HCT116 (cell line): ENCODE measurements around the gene OTUB2. TPM values are rescaled to one million over a fixed set of nuclear protein-coding genes. Genes with fewer than 3 reads are reported as not detected.
A peak's percentile ranks its signal among the peaks of the same experiment; 100 is the strongest.

Source experiments
- ATAC-seq: fragments of 200-7000 bp; cut with Tn5 transposase; 2 replicates; pipeline ENCODE4 v1.9.1; 2020; ENCODE audit warnings: mild to moderate bottlenecking, moderate library complexity
- BruUV-seq: library from RNA; stranded (reverse); fragments of 400-500 nt; replicated peaks from 2 replicates; lab custom pipeline; 2021; lab: Mats Ljungman, UMichigan
- CTCF ChIA-PET: fragments of 300-600 bp; sonication (Branson Sonifier 250); formaldehyde crosslinking; loops from one replicate; lab custom pipeline; 2021; ENCODE audit warnings: antibody characterized with exemption; lab: Charles Lee
- POLR2A ChIA-PET: fragments of 300-600, 350-600 bp; sonication (Branson Sonifier 250); formaldehyde crosslinking; loops from one replicate; lab custom pipeline; 2021; ENCODE audit warnings: antibody characterized with exemption; lab: Charles Lee
- RAD21 ChIA-PET, 2 experiments: fragments of 300-600 bp; sonication (Branson Sonifier 250); formaldehyde crosslinking; loops; one replicate each; lab custom pipeline; 2023; ENCODE audit warnings: low total read pairs in 2 of 2; ENCODE audit not compliant: uncharacterized antibody in 2 of 2, unreplicated experiment in 2 of 2, low non-redundant PET in 1 of 2; lab: Charles Lee
- DNase-seq: peaks from one replicate; pipeline ENCODE4 v3.0.0-alpha.2; 2010; ENCODE audit warnings: low read depth, low spot score
- H2AFZ ChIP-seq: fragments of 200-600 bp; shearing (Covaris generic), sonication (generic); 2 replicates; pipeline ENCODE4 v1.6.1; 2017; ENCODE audit warnings: low read depth, mixed run types, mixed read lengths, antibody characterized with exemption, low read length; ENCODE audit not compliant: poor library complexity, severe bottlenecking
- H3K27ac ChIP-seq: 2 replicates; pipeline ENCODE4 v1.5.1; 2012; ENCODE audit warnings: low read depth, low read length
- H3K27me3 ChIP-seq: fragments of 200-600 bp; sonication (generic); 2 replicates; pipeline ENCODE4 v1.6.1; 2016; ENCODE audit warnings: mixed run types, low read length, mixed read lengths; ENCODE audit not compliant: insufficient read depth
- H3K36me3 ChIP-seq, 2 experiments: fragments of 200-500 bp in 1 of 2; fragments of 200-600 bp in 1 of 2; sonication (Bioruptor generic) in 1 of 2; sonication (generic) in 1 of 2; 2 replicates each; pipeline versions ENCODE4 v1.5.1 to v1.6.1; 2014 to 2016; ENCODE audit warnings: low read length in 2 of 2, inconsistent platforms in 1 of 2, mixed read lengths in 1 of 2, mixed run types in 1 of 2; ENCODE audit not compliant: insufficient read depth in 2 of 2, control insufficient read depth in 1 of 2
- H3K4me1 ChIP-seq, 2 experiments: fragments of 200-600 bp in 1 of 2; sonication (generic) in 1 of 2; 2 replicates each; pipeline versions ENCODE4 v1.5.1 to v1.6.1; 2012 to 2017; ENCODE audit warnings: low read length in 2 of 2, inconsistent platforms in 1 of 2, mild to moderate bottlenecking in 1 of 2, mixed read lengths in 1 of 2, mixed run types in 1 of 2, moderate library complexity in 1 of 2; ENCODE audit not compliant: insufficient read depth in 2 of 2, control insufficient read depth in 1 of 2
- H3K4me2 ChIP-seq: fragments of 200-600 bp; sonication (generic); 2 replicates; pipeline ENCODE4 v1.6.1; 2017; ENCODE audit warnings: mixed run types, low read length, mixed read lengths
- H3K4me3 ChIP-seq, 2 experiments: fragments of 200-600 bp in 1 of 2; sonication (generic) in 1 of 2; replicated peaks in 1 of 2; 2 replicates each; pipeline ENCODE4 v1.5.1; 2011 to 2016; ENCODE audit warnings: low read length in 2 of 2, control low read depth in 1 of 2, low read depth in 1 of 2, mild to moderate bottlenecking in 1 of 2, mixed read lengths in 1 of 2, mixed run types in 1 of 2
- H3K79me2 ChIP-seq: fragments of 200-600 bp; sonication (generic); 2 replicates; pipeline ENCODE4 v1.6.1; 2017; ENCODE audit warnings: mild to moderate bottlenecking, mixed run types, low read length, moderate library complexity, mixed read lengths; ENCODE audit not compliant: insufficient read depth
- H3K9ac ChIP-seq: fragments of 200-600 bp; sonication (generic); 2 replicates; pipeline ENCODE4 v1.6.1; 2016; ENCODE audit warnings: low read length, mixed read lengths
- H3K9me2 ChIP-seq: fragments of 200-600 bp; sonication (generic), shearing (Covaris generic); 2 replicates; pipeline ENCODE4 v1.6.1; 2017; ENCODE audit warnings: mixed run types, mild to moderate bottlenecking, moderate library complexity; ENCODE audit not compliant: insufficient read depth
- H3K9me3 ChIP-seq, 2 experiments: fragments of 200-500 bp in 1 of 2; fragments of 200-600 bp in 1 of 2; sonication (Bioruptor generic) in 1 of 2; sonication (generic) in 1 of 2; 2 replicates each; pipeline ENCODE4 v1.6.1; 2014 to 2017; ENCODE audit warnings: low read length in 2 of 2, mixed read lengths in 2 of 2, inconsistent platforms in 1 of 2, low read depth in 1 of 2, mild to moderate bottlenecking in 1 of 2, mixed run types in 1 of 2, moderate library complexity in 1 of 2; ENCODE audit not compliant: control insufficient read depth in 1 of 2, insufficient read depth in 1 of 2
- H4K20me1 ChIP-seq: fragments of 200-600 bp; sonication (generic), shearing (Covaris generic); 2 replicates; pipeline ENCODE4 v1.6.1; 2017; ENCODE audit warnings: mixed run types, mild to moderate bottlenecking, moderate library complexity; ENCODE audit not compliant: insufficient read depth
- ATF3 ChIP-seq: IDR thresholded peaks from 2 replicates; pipeline ENCODE4 v1.6.1; 2012
- CBX3 ChIP-seq: IDR thresholded peaks from 2 replicates; pipeline ENCODE4 v1.6.1; 2012; ENCODE audit warnings: low read depth
- ELF1 ChIP-seq: IDR thresholded peaks from 2 replicates; pipeline ENCODE4 v1.6.1; 2012; ENCODE audit warnings: low read depth, borderline replicate concordance
- FOSL1 ChIP-seq: IDR thresholded peaks from 2 replicates; pipeline ENCODE4 v1.6.1; 2012; ENCODE audit warnings: low read depth
- JUND ChIP-seq: IDR thresholded peaks from 2 replicates; pipeline ENCODE4 v1.6.1; 2012
- MAX ChIP-seq: IDR thresholded peaks from 2 replicates; pipeline ENCODE4 v1.6.1; 2012
- POLR2A ChIP-seq: IDR thresholded peaks from 2 replicates; pipeline ENCODE4 v1.7.0; 2011; ENCODE audit warnings: borderline replicate concordance; ENCODE audit not compliant: insufficient read depth, insufficient read length; ENCODE audit errors: extremely low read depth
- RAD21 ChIP-seq: IDR thresholded peaks from 2 replicates; pipeline ENCODE4 v1.6.1; 2012; ENCODE audit warnings: low read depth, mild to moderate bottlenecking
- REST ChIP-seq: IDR thresholded peaks from 2 replicates; pipeline ENCODE4 v1.6.1; 2012; ENCODE audit warnings: low read depth
- ZBTB33 ChIP-seq: IDR thresholded peaks from 2 replicates; pipeline ENCODE4 v1.6.1; 2011; ENCODE audit warnings: mild to moderate bottlenecking, low read length, moderate library complexity; ENCODE audit not compliant: insufficient replicate concordance; ENCODE audit errors: extremely low read depth
- intact Hi-C: fragments of 100-400 bp; cut with micrococcal nuclease; formaldehyde crosslinking; loops from 2 replicates; pipeline ENCODE4 v1.10.0; 2022
- total RNA-seq: library from RNA; stranded (reverse); gene quantifications from one replicate; pipeline ENCODE4 v1.2.1, GENCODE V29; 2021; ENCODE audit not compliant: unreplicated experiment

Gene OTUB2
- total RNA-seq, 1 experiment from 2014 or later, result 6.6 TPM

DNA sequence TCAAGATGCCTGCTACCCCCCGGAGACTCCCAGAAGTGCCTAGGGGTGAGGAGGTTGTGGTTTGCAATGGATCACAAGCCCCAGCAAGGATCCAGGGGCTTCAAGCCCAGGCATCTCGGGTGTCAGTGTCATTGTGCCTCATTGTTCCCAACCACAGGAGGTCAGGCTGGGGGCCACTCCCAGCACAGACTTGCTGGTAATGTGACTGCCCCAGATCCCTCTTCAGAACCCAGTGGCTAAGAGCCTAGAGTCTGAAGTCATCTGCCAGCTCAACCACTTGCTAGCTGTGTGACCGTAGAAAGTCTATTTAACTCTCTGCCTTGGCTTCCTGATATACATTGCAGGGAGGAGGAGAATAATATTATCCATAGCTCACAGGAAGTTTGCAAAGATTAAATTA, 42.1 kb upstream of the OTUB2 start:
- H4K20me1 ChIP-seq, result no peaks in the 10 kb centered on the region
- intact Hi-C loops, result no loop called here
- CTCF ChIA-PET, result interaction anchor here (0.5 to 3.3 kb wide), 5 partner anchors 13 to 584 kb away, joined by 3 to 16 read pairs (median 7); partner anchors contain the start of gene CCDC197
- peak overlapping the region; percentile 9; the same call in 1 of the 2 replicates for H3K4me2 ChIP-seq
- POLR2A ChIA-PET, result interaction anchor here (1.0 kb wide), 1 partner anchor 10 kb away, joined by 3 read pairs; no protein-coding TSS in a partner anchor
- H2AFZ ChIP-seq, result no peak overlapping the region
- H3K27ac ChIP-seq, result no peak overlapping the region
- TF ChIP-seq FOSL1 (no peak), POLR2A (no peak), CBX3 (no peak), ELF1 (no peak), ATF3 (no peak)
- TF ChIP-seq, all 23 proteins: peak for 0
- no peaks in the 10 kb centered on the region for H3K79me2 ChIP-seq
- no peak overlapping the region for H3K9ac ChIP-seq
- no TSS peak for BruUV-seq
- H3K4me3 ChIP-seq, result no peak overlapping the region
- H3K36me3 ChIP-seq, result no peaks in the 10 kb centered on the region
- RAD21 ChIA-PET, result interaction anchor here in 1 of 2 experiments (0.5 kb wide), 1 partner anchor 46 kb away, joined by 5 read pairs; no protein-coding TSS in a partner anchor
- H3K9me2 ChIP-seq, result no peaks in the 10 kb centered on the region
- peaks cover 15 to 29% of the 10 kb centered on the region in 2 experiments; a peak in 3 of 4 replicates for H3K4me1 ChIP-seq
- H3K9me3 ChIP-seq, result no peaks in the 10 kb centered on the region
- DNase-seq (no peak), ATAC-seq (no peak)
- no peaks in the 10 kb centered on the region for H3K27me3 ChIP-seq

GRCh38 chr14:93984987-93985410, 41.1 kb upstream of the OTUB2 start:
- intact Hi-C loops, result no loop called here
- Histone ChIP-seq H3K27me3 (no peaks in the 10 kb centered on the region), H3K4me2 (peak overlapping the region; percentile 63), H4K20me1 (no peaks in the 10 kb centered on the region), H3K79me2 (no peaks in the 10 kb centered on the region), H3K9me3 (no peaks in the 10 kb centered on the region), H3K4me1 (peaks cover 15 to 29% of the 10 kb centered on the region in 2 experiments; a peak in 3 of 4 replicates), H3K9me2 (no peaks in the 10 kb centered on the region), H3K27ac (no peak overlapping the region), H3K9ac (0 out of 2 replicates have a peak overlapping the region, but pooled peaks have one; percentile 11), H3K4me3 (no peak overlapping the region), H3K36me3 (no peaks in the 10 kb centered on the region), H2AFZ (peak overlapping the region; percentile 91)
- ATAC-seq (peak; percentile 87), DNase-seq (peak; percentile 60)
- no TSS peak for BruUV-seq
- POLR2A ChIA-PET, result no interaction called here
- RAD21 ChIA-PET, result interaction anchor here in 1 of 2 experiments (0.6 kb wide), 1 partner anchor 144 kb away, joined by 3 read pairs; no protein-coding TSS in a partner anchor
- CTCF ChIA-PET, result interaction anchor here (0.7 to 3.3 kb wide), 5 partner anchors 12 to 44 kb away, joined by 3 to 16 read pairs (median 4); partner anchors contain the start of gene CCDC197
- TF ChIP-seq RAD21, result peak; percentile 39; the same call in 1 of the 2 replicates
- peak; percentile 42; the same call in 1 of the 2 replicates for TF ChIP-seq JUND
- no peak for TF ChIP-seq ZBTB33
- peak; percentile 56 for TF ChIP-seq FOSL1
- TF ChIP-seq REST, result no peak
- TF ChIP-seq MAX, result peak; percentile 88
